Keratinocyte (primary cell): Measurements from ENCODE around the gene TRAPPC8. TPM values are rescaled to one million over a fixed set of nuclear protein-coding genes. Genes with fewer than 3 reads are reported as not detected.

Experiments used
- DNase-seq: peaks from one replicate; pipeline ENCODE4 v3.0.0-alpha.2; 2011; ENCODE audit warnings: low read depth, missing footprints, low spot score
- FAIRE-seq: peaks from 2 replicates; lab custom pipeline; 2011; peaks lifted over from hg19 to GRCh38; lab: Jason Lieb, UNC
- H2AFZ ChIP-seq: 2 replicates; pipeline ENCODE4 v1.6.0; 2012; ENCODE audit warnings: low read length, control low read depth, inconsistent platforms; ENCODE audit not compliant: control insufficient read depth
- H3K27ac ChIP-seq: 2 replicates; pipeline ENCODE4 v1.5.1; 2011; ENCODE audit warnings: low read length; ENCODE audit not compliant: control insufficient read depth, insufficient read depth
- H3K27me3 ChIP-seq: 3 replicates; pipeline ENCODE4 v1.6.0; 2011; ENCODE audit warnings: low read length; ENCODE audit not compliant: control insufficient read depth, insufficient read depth; ENCODE audit errors: extremely low read depth
- H3K36me3 ChIP-seq, 2 experiments: 2 replicates in 1 of 2; 3 replicates in 1 of 2; pipeline ENCODE4 v1.5.1; 2011; ENCODE audit warnings: low read length in 2 of 2, mild to moderate bottlenecking in 1 of 2; ENCODE audit not compliant: control insufficient read depth in 2 of 2, insufficient read depth in 2 of 2; ENCODE audit errors: extremely low read depth in 1 of 2
- H3K4me1 ChIP-seq: 3 replicates; pipeline ENCODE4 v1.5.1; 2011; ENCODE audit warnings: low read length; ENCODE audit not compliant: control insufficient read depth, insufficient read depth; ENCODE audit errors: extremely low read depth
- H3K4me2 ChIP-seq: 3 replicates; pipeline ENCODE4 v1.6.0; 2011; ENCODE audit warnings: low read depth, low read length; ENCODE audit not compliant: control insufficient read depth, insufficient read depth; ENCODE audit errors: extremely low read depth
- H3K4me3 ChIP-seq, 3 experiments: fragments of 200-600 bp in 1 of 3; sonication (generic) in 1 of 3; 2 replicates in 2 of 3; 3 replicates in 1 of 3; pipeline ENCODE4 v1.5.1; 2011 to 2016; ENCODE audit warnings: low read length in 3 of 3, mild to moderate bottlenecking in 3 of 3, control low read depth in 2 of 3, inconsistent platforms in 1 of 3, low read depth in 1 of 3, mixed read lengths in 1 of 3, mixed run types in 1 of 3, moderate library complexity in 1 of 3; ENCODE audit not compliant: control insufficient read depth in 2 of 3, insufficient read depth in 2 of 3; ENCODE audit errors: extremely low read depth in 1 of 3
- H3K79me2 ChIP-seq: 2 replicates; pipeline ENCODE4 v1.6.0; 2012; ENCODE audit warnings: low read length; ENCODE audit not compliant: control insufficient read depth, insufficient read depth
- H3K9ac ChIP-seq: 3 replicates; pipeline ENCODE4 v1.6.0; 2011; ENCODE audit warnings: low read length; ENCODE audit not compliant: control insufficient read depth, insufficient read depth; ENCODE audit errors: extremely low read depth
- H3K9me1 ChIP-seq: 3 replicates; pipeline ENCODE4 v1.6.0; 2011; ENCODE audit warnings: low read length; ENCODE audit not compliant: control insufficient read depth, insufficient read depth; ENCODE audit errors: extremely low read depth
- H3K9me3 ChIP-seq: 2 replicates; pipeline ENCODE4 v1.5.1; 2012; ENCODE audit warnings: low read depth, low read length; ENCODE audit not compliant: control insufficient read depth
- H4K20me1 ChIP-seq: 3 replicates; pipeline ENCODE4 v1.6.0; 2011; ENCODE audit warnings: low read length; ENCODE audit not compliant: control insufficient read depth, insufficient read depth; ENCODE audit errors: extremely low read depth
- CTCF ChIP-seq, 3 experiments: IDR thresholded peaks in 1 of 3; conservative IDR thresholded peaks in 1 of 3; optimal IDR thresholded peaks in 1 of 3; 2 replicates in 2 of 3; 3 replicates in 1 of 3; pipeline versions ENCODE3 to v1.5.1; 2011; ENCODE audit warnings: low read length in 3 of 3, mild to moderate bottlenecking in 3 of 3, moderate library complexity in 2 of 3, control low read depth in 1 of 3, inconsistent platforms in 1 of 3; ENCODE audit not compliant: insufficient read depth in 2 of 3; ENCODE audit errors: extremely low read depth in 1 of 3
- EZH2 ChIP-seq: IDR thresholded peaks from one replicate; pipeline ENCODE4 v1.6.1; 2012; ENCODE audit warnings: inconsistent platforms, mild to moderate bottlenecking, low read length, moderate library complexity
- dilution Hi-C: fragments of 300-500 bp; cut with MboI; formaldehyde crosslinking; loops from one replicate; pipeline ENCODE4 v1.7.0; 2020; ENCODE audit warnings: low sequenced_read_pairs; ENCODE audit not compliant: extremely low pct_ligation_motif_present
- polyA plus RNA-seq, 5 experiments: library from polyadenylated mRNA; depleted of rRNA in 3 of 5; stranded (reverse) in 3 of 5; stranded (forward) in 1 of 5; unstranded in 1 of 5; fragments of >200 nt; gene quantifications; 1 replicate in 1 of 5; 2 replicates in 3 of 5; 3 replicates in 1 of 5; pipeline versions ENCODE4 v1.2.1 to v1.2.3, GENCODE V29; 2011 to 2012; ENCODE audit warnings: missing spikeins in 2 of 5, low read depth in 1 of 5, low replicate concordance in 1 of 5

Gene TRAPPC8
- polyA plus RNA-seq, 1 donor (not counting 4 experiments of a cell fraction or from before 2014, with no cell fraction given): 64.8 TPM

GRCh38 chr18:31970617-31971016 lies 27.7 kb upstream of the TRAPPC8 start:
- no peaks in the 10 kb centered on the region for H3K27me3 ChIP-seq
- peaks cover 9% of the 10 kb centered on the region for H3K9me3 ChIP-seq
- FAIRE-seq (no peak), DNase-seq (no peak)
- no peak overlapping the region for H2AFZ ChIP-seq
- H3K79me2 ChIP-seq: no peaks in the 10 kb centered on the region
- no peak overlapping the region for H3K4me2 ChIP-seq
- H3K4me1 ChIP-seq: no peaks in the 10 kb centered on the region
- TF ChIP-seq EZH2: no peak
- no peak for TF ChIP-seq CTCF (optimal IDR thresholded peaks at IDR 0.05 in 1 of 3, IDR thresholded peaks at IDR 0.05 in 1 of 3, conservative IDR thresholded peaks at IDR 0.05 in 1 of 3; ENCODE audit: extremely low read depth in 1 of 3, insufficient read depth in 2 of 3, low read length in 3 of 3)
- H3K9ac ChIP-seq: no peak overlapping the region
- dilution Hi-C loops: no loop called here
- H3K36me3 ChIP-seq: no peaks in the 10 kb centered on the region
- H3K4me3 ChIP-seq: no peak overlapping the region
- H3K9me1 ChIP-seq: no peaks in the 10 kb centered on the region
- no peak overlapping the region for H3K27ac ChIP-seq
- no peaks in the 10 kb centered on the region for H4K20me1 ChIP-seq

- no peaks in the 10 kb centered on the region for H3K79me2 ChIP-seq
- H3K4me1 ChIP-seq: no peaks in the 10 kb centered on the region
- no peaks in the 10 kb centered on the region for H3K9me3 ChIP-seq
- DNase-seq (no peak), FAIRE-seq (no peak)
- no peaks in the 10 kb centered on the region for H4K20me1 ChIP-seq
- dilution Hi-C loops: no loop called here
- no peak overlapping the region for H2AFZ ChIP-seq
- no peaks in the 10 kb centered on the region for H3K36me3 ChIP-seq
- no peak overlapping the region for H3K4me3 ChIP-seq
- TF ChIP-seq CTCF (optimal IDR thresholded peaks at IDR 0.05 in 1 of 3, IDR thresholded peaks at IDR 0.05 in 1 of 3, conservative IDR thresholded peaks at IDR 0.05 in 1 of 3; ENCODE audit: extremely low read depth in 1 of 3, insufficient read depth in 2 of 3, low read length in 3 of 3) (no peak), EZH2 (no peak)
- no peak overlapping the region for H3K4me2 ChIP-seq
- no peak overlapping the region for H3K27ac ChIP-seq
- no peak overlapping the region for H3K9ac ChIP-seq
- no peaks in the 10 kb centered on the region for H3K9me1 ChIP-seq
- H3K27me3 ChIP-seq: no peaks in the 10 kb centered on the region
Measured at GRCh38 chr18:31965316-31965970, 22.5 kb upstream of the TRAPPC8 start.
